Breast epithelium (tissue), 4 donors: ENCODE measurements around the gene PARP16. TPM values are rescaled to one million over a fixed set of nuclear protein-coding genes. Genes with fewer than 3 reads are reported as not detected.
A peak's percentile ranks its signal among the peaks of the same experiment; 100 is the strongest.

Source experiments
- DNase-seq, 2 donors: peaks; one replicate each; pipeline ENCODE4 v3.0.0-alpha.2; 2019; ENCODE audit warnings: low spot score in 2 of 2
- H3K27ac ChIP-seq, 2 donors: fragments of 200-600 bp; sonication (generic) in 1 of 2; one replicate each; pipeline ENCODE4 v1.5.1; 2016 to 2019; ENCODE audit warnings: mild to moderate bottlenecking in 1 of 2
- H3K27me3 ChIP-seq, 2 donors: fragments of 200-600 bp; sonication (generic) in 1 of 2; one replicate each; pipeline versions ENCODE4 v1.5.1 to v1.6.0; 2017 to 2019; ENCODE audit warnings: control low read depth in 1 of 2, mild to moderate bottlenecking in 1 of 2
- H3K36me3 ChIP-seq: fragments of 200-600 bp; one replicate; pipeline ENCODE4 v1.5.1; 2019
- H3K4me1 ChIP-seq, 2 donors: fragments of 200-600 bp; sonication (generic); one replicate each; pipeline ENCODE4 v1.5.1; 2016 to 2019; ENCODE audit warnings: control low read depth in 1 of 2
- H3K4me3 ChIP-seq, 3 donors: fragments of 200-600 bp; sonication (generic); 1 replicate in 2 of 3; 2 replicates in 1 of 3; pipeline ENCODE4 v1.5.1; 2016 to 2019; ENCODE audit warnings: mild to moderate bottlenecking in 3 of 3, moderate library complexity in 2 of 3
- H3K9me3 ChIP-seq, 2 donors: fragments of 200-600 bp; sonication (generic) in 1 of 2; one replicate each; pipeline ENCODE4 v1.5.1; 2016 to 2019; ENCODE audit warnings: control low read depth in 1 of 2
- CTCF ChIP-seq, 3 donors: fragments of 450-650 bp; IDR thresholded peaks; one replicate each; pipeline ENCODE4 v1.5.1; 2016 to 2017; ENCODE audit warnings: antibody characterized with exemption in 3 of 3, mild to moderate bottlenecking in 3 of 3, moderate library complexity in 3 of 3
- POLR2A ChIP-seq: fragments of 450-650 bp; IDR thresholded peaks from one replicate; pipeline ENCODE4 v1.6.1; 2016; ENCODE audit warnings: antibody characterized with exemption, mild to moderate bottlenecking, moderate library complexity
- POLR2AphosphoS5 ChIP-seq, 3 donors: sonication (generic); formaldehyde crosslinking; IDR thresholded peaks; one replicate each; pipeline ENCODE4 v1.6.1; 2017; ENCODE audit warnings: antibody characterized with exemption in 3 of 3
- intact Hi-C: fragments of 100-400 bp; cut with DNase I; formaldehyde crosslinking; loops from one replicate; pipeline ENCODE4 v1.15.1; 2023; ENCODE audit warnings: low total_unique reads
- total RNA-seq, 3 donors: library from RNA; depleted of rRNA; stranded (reverse); fragments of >200 nt; gene quantifications; one replicate each; pipeline ENCODE4 v1.1.0, GENCODE V29; 2016

PARP16 gene
- total RNA-seq, 3 donors from 2014 or later = 8.5 to 14.9 (median 10.6) TPM

GRCh38 chr15:65326818-65327217 is 40.1 kb upstream of the PARP16 start:
- DNase-seq = no peak
- H3K27me3 ChIP-seq = no peaks in the 10 kb centered on the region
- H3K9me3 ChIP-seq = no peaks in the 10 kb centered on the region
- no peak overlapping the region for H3K4me3 ChIP-seq
- TF ChIP-seq POLR2AphosphoS5 (IDR thresholded peaks at IDR 0.05) (no peak), POLR2A (no peak), CTCF (IDR thresholded peaks at IDR 0.05) (no peak)
- H3K36me3 ChIP-seq = no peaks in the 10 kb centered on the region
- H3K4me1 ChIP-seq = no peaks in the 10 kb centered on the region
- no peak overlapping the region for H3K27ac ChIP-seq
- intact Hi-C loops = no loop called here

- intact Hi-C loops = no loop called here
- Histone ChIP-seq H3K4me1 (no peaks in the 10 kb centered on the region), H3K9me3 (no peaks in the 10 kb centered on the region), H3K27me3 (no peaks in the 10 kb centered on the region), H3K36me3 (no peaks in the 10 kb centered on the region), H3K4me3 (no peak overlapping the region), H3K27ac (peak overlapping the region; percentile 5 to 12)
- TF ChIP-seq POLR2A (no peak), POLR2AphosphoS5 (IDR thresholded peaks at IDR 0.05) (no peak), CTCF (IDR thresholded peaks at IDR 0.05) (no peak)
- DNase-seq = peak; percentile 32 to 72
Observed at GRCh38 chr15:65326117-65326526, 39.4 kb upstream of the PARP16 start.

GRCh38 chr15:65323071-65323511 is 36.4 kb upstream of the PARP16 start:
- no peaks in the 10 kb centered on the region for H3K9me3 ChIP-seq
- H3K4me1 ChIP-seq = no peaks in the 10 kb centered on the region
- no peak overlapping the region for H3K4me3 ChIP-seq
- no peak for DNase-seq
- no peaks in the 10 kb centered on the region for H3K36me3 ChIP-seq
- intact Hi-C loops = no loop called here
- no peak overlapping the region for H3K27ac ChIP-seq
- no peaks in the 10 kb centered on the region for H3K27me3 ChIP-seq
- TF ChIP-seq POLR2AphosphoS5 (IDR thresholded peaks at IDR 0.05) (no peak), CTCF (IDR thresholded peaks at IDR 0.05) (no peak), POLR2A (no peak)

GRCh38 chr15:65318870-65319356 is 32.2 kb upstream of the PARP16 start:
- peak; percentile 61 to 80 for DNase-seq
- H3K27me3 ChIP-seq = no peaks in the 10 kb centered on the region

More at GRCh38 chr15:65318870-65319356, 32.2 kb upstream of the PARP16 start:
- intact Hi-C loops = loop anchor here (1.0 kb wide), 1 partner anchor 66 kb away; no protein-coding TSS in a partner anchor
- H3K9me3 ChIP-seq = no peaks in the 10 kb centered on the region
- H3K4me1 ChIP-seq = no peaks in the 10 kb centered on the region
- no peak overlapping the region for H3K27ac ChIP-seq
- peak; percentile 83 to 97 (median 96) for TF ChIP-seq CTCF (IDR thresholded peaks at IDR 0.05)
- TF ChIP-seq POLR2AphosphoS5 (IDR thresholded peaks at IDR 0.05) = peak in 1 of 3 donors; percentile 9
- no peak for TF ChIP-seq POLR2A
- H3K4me3 ChIP-seq = no peak overlapping the region
- no peaks in the 10 kb centered on the region for H3K36me3 ChIP-seq
